H9 (cell line): ENCODE results near the gene DLG2. TPM values are rescaled to one million over a fixed set of nuclear protein-coding genes. Genes with fewer than 3 reads are reported as not detected.

ENCODE experiments used
- DNase-seq: peaks from one replicate; pipeline ENCODE4 v3.0.0-alpha.2; 2017
- H2AFZ ChIP-seq: one replicate; pipeline ENCODE4 v1.6.1; 2013; ENCODE audit warnings: mild to moderate bottlenecking, low read length, control low read depth, moderate library complexity
- H2AK5ac ChIP-seq: 2 replicates; pipeline ENCODE4 v1.6.1; 2013; ENCODE audit warnings: low read length, control low read depth, mixed read lengths; ENCODE audit not compliant: insufficient read length
- H2BK120ac ChIP-seq: one replicate; pipeline ENCODE4 v1.6.1; 2013; ENCODE audit warnings: low read depth, mild to moderate bottlenecking, low read length, control low read depth, inconsistent platforms; ENCODE audit not compliant: poor library complexity, severe bottlenecking
- H2BK12ac ChIP-seq: 2 replicates; pipeline ENCODE4 v1.6.1; 2013; ENCODE audit warnings: low read length, control low read depth, mixed read lengths, low read depth; ENCODE audit not compliant: insufficient read length
- H2BK15ac ChIP-seq: 2 replicates; pipeline ENCODE4 v1.6.1; 2013; ENCODE audit warnings: low read depth, low read length, control low read depth
- H2BK20ac ChIP-seq: one replicate; pipeline ENCODE4 v1.6.1; 2013; ENCODE audit warnings: low read depth, mild to moderate bottlenecking, low read length, control low read depth, inconsistent platforms; ENCODE audit not compliant: poor library complexity, severe bottlenecking
- H2BK5ac ChIP-seq: 2 replicates; pipeline ENCODE4 v1.6.1; 2013; ENCODE audit warnings: low read length, control low read depth, mixed read lengths; ENCODE audit not compliant: insufficient read length
- H3K14ac ChIP-seq: 2 replicates; pipeline ENCODE4 v1.6.1; 2013; ENCODE audit warnings: low read length, control low read depth; ENCODE audit not compliant: insufficient read depth
- H3K18ac ChIP-seq: 2 replicates; pipeline ENCODE4 v1.6.1; 2013; ENCODE audit warnings: low read depth, mild to moderate bottlenecking, mixed read lengths, low read length, control low read depth; ENCODE audit not compliant: insufficient read length
- H3K23ac ChIP-seq: 2 replicates; pipeline ENCODE4 v1.6.1; 2013; ENCODE audit warnings: low read length, control low read depth, mixed read lengths, low read depth; ENCODE audit not compliant: insufficient read length
- H3K23me2 ChIP-seq: 2 replicates; pipeline ENCODE4 v1.6.1; 2013; ENCODE audit warnings: low read depth, mild to moderate bottlenecking, mixed read lengths, low read length, control low read depth; ENCODE audit not compliant: insufficient read length, poor library complexity, severe bottlenecking
- H3K27ac ChIP-seq: 2 replicates; pipeline ENCODE4 v1.5.1; 2013; ENCODE audit warnings: low read length, control low read depth, mixed read lengths, low read depth; ENCODE audit not compliant: insufficient read length
- H3K27me3 ChIP-seq: 2 replicates; pipeline ENCODE4 v1.6.1; 2013; ENCODE audit warnings: low read length, control low read depth, inconsistent platforms; ENCODE audit not compliant: insufficient read depth
- H3K4ac ChIP-seq: 2 replicates; pipeline ENCODE4 v1.6.1; 2013; ENCODE audit warnings: low read depth, mild to moderate bottlenecking, control low read depth, inconsistent platforms, low read length, moderate library complexity
- H3K4me1 ChIP-seq: 2 replicates; pipeline ENCODE4 v1.6.1; 2013; ENCODE audit warnings: low read length, control low read depth, inconsistent platforms; ENCODE audit not compliant: insufficient read depth
- H3K4me2 ChIP-seq: 2 replicates; pipeline ENCODE4 v1.6.1; 2013; ENCODE audit warnings: low read length, control low read depth, mixed read lengths; ENCODE audit not compliant: insufficient read length, insufficient read depth
- H3K56ac ChIP-seq: 2 replicates; pipeline ENCODE4 v1.6.1; 2013; ENCODE audit warnings: low read depth, mild to moderate bottlenecking, mixed read lengths, low read length, control low read depth; ENCODE audit not compliant: insufficient read length
- H3K79me1 ChIP-seq: 2 replicates; pipeline ENCODE4 v1.6.1; 2013; ENCODE audit warnings: low read depth, mild to moderate bottlenecking, moderate library complexity, low read length, control low read depth, inconsistent platforms; ENCODE audit not compliant: insufficient read depth, poor library complexity, severe bottlenecking
- H3K79me2 ChIP-seq: 2 replicates; pipeline ENCODE4 v1.6.1; 2013; ENCODE audit warnings: low read length, control low read depth, inconsistent platforms; ENCODE audit not compliant: insufficient read depth
- H3K9ac ChIP-seq: 2 replicates; pipeline ENCODE4 v1.6.1; 2013; ENCODE audit warnings: low read length, control low read depth, mixed read lengths; ENCODE audit not compliant: insufficient read length; ENCODE audit errors: extremely low read depth
- H3K9me3 ChIP-seq: one replicate; pipeline ENCODE4 v1.6.1; 2013; ENCODE audit warnings: low read depth, low read length, inconsistent platforms; ENCODE audit not compliant: control insufficient read depth
- H3T11ph ChIP-seq: one replicate; pipeline ENCODE4 v1.6.1; 2013; ENCODE audit warnings: mild to moderate bottlenecking, low read length, control low read depth, inconsistent platforms
- H4K20me1 ChIP-seq: one replicate; pipeline ENCODE4 v1.6.1; 2013; ENCODE audit not compliant: control insufficient read depth, insufficient read length, insufficient read depth
- H4K5ac ChIP-seq: 2 replicates; pipeline ENCODE4 v1.6.1; 2013; ENCODE audit warnings: low read depth, mild to moderate bottlenecking, mixed read lengths, low read length, control low read depth; ENCODE audit not compliant: insufficient read length
- H4K8ac ChIP-seq: replicated peaks from 2 replicates; pipeline ENCODE4 v1.6.1; 2013; ENCODE audit warnings: low read length, control low read depth, mixed read lengths, low read depth; ENCODE audit not compliant: insufficient read length
- H4K91ac ChIP-seq: 2 replicates; pipeline ENCODE4 v1.6.1; 2013; ENCODE audit warnings: low read depth, mild to moderate bottlenecking, moderate library complexity, mixed read lengths, low read length, control low read depth; ENCODE audit not compliant: insufficient read length
- H3K27ac Mint-ChIP-seq, 3 experiments: 2 replicates in 2 of 3; 3 replicates in 1 of 3; pipeline ENCODE4 v1.8.0; 2020 to 2021; ENCODE audit warnings: mixed read lengths in 3 of 3, mild to moderate bottlenecking in 1 of 3, moderate library complexity in 1 of 3
- H3K27me3 Mint-ChIP-seq: 2 replicates; pipeline ENCODE4 v1.8.0; 2021; ENCODE audit warnings: low read depth, mild to moderate bottlenecking, moderate library complexity, mixed read lengths
- H3K36me3 Mint-ChIP-seq, 3 experiments: 2 replicates in 2 of 3; 3 replicates in 1 of 3; pipeline ENCODE4 v1.8.0; 2020 to 2021; ENCODE audit warnings: low read depth in 3 of 3, mixed read lengths in 3 of 3; ENCODE audit not compliant: insufficient read depth in 1 of 3
- H3K4me1 Mint-ChIP-seq, 2 experiments: 2 replicates each; pipeline ENCODE4 v1.8.0; 2020; ENCODE audit warnings: mixed read lengths in 2 of 2
- H3K4me3 Mint-ChIP-seq, 2 experiments: 2 replicates in 1 of 2; 3 replicates in 1 of 2; pipeline ENCODE4 v1.8.0; 2020 to 2021; ENCODE audit warnings: mild to moderate bottlenecking in 2 of 2, mixed read lengths in 2 of 2, moderate library complexity in 1 of 2
- H3K9me3 Mint-ChIP-seq, 2 experiments: 2 replicates in 1 of 2; 3 replicates in 1 of 2; pipeline ENCODE4 v1.8.0; 2020; ENCODE audit warnings: mild to moderate bottlenecking in 2 of 2, mixed read lengths in 2 of 2, moderate library complexity in 1 of 2
- CTCF ChIP-seq: fragments of 200-600 bp; sonication (generic); conservative IDR thresholded peaks from 3 replicates; pipeline ENCODE4 v1.8.0; 2021; ENCODE audit warnings: antibody characterized with exemption, mild to moderate bottlenecking
- WGBS: extraction: QIAGEN DNeasy Blood & Tissue Kit; methylation state at CpG from one replicate; pipeline ENCODE4 v1.1.7; 2013; ENCODE audit warnings: missing lambda C conversion rate, low lambda C conversion rate, mixed read lengths; ENCODE audit not compliant: insufficient read length; ENCODE audit errors: extremely low coverage; 5-methylcytosine and 5-hydroxymethylcytosine counted together
- total RNA-seq: library from RNA; stranded (reverse); gene quantifications from 2 replicates; pipeline ENCODE4 v1.2.1, GENCODE V29; 2021

Gene DLG2
- total RNA-seq, 1 experiment from 2014 or later, result 8.0 TPM

DNA sequence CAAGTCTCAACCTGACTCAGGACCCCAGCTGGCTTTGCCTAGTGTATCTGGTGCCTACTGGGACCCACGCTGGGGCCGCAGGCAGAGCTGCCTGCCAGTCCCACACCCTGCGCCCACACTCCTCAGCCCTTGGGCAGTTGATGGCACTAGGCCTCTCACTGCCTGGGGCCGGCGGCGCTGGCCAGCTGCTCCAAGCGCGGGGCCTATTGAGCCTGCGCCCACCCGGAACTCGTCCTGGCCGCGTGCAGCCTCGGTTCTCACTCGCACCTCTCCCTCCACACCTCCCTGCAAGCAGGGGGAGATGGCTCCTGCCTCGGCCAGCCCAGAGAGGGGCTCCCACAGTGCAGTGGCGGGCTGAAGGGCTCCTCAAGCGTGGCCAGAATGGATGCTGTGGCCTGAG, 1432.4 kb downstream of the DLG2 start:
- Histone ChIP-seq H4K20me1 (no peaks in the 10 kb centered on the region), H3K18ac (no peak overlapping the region), H3K14ac (no peak overlapping the region)

More for the DNA sequence above, 1432.4 kb downstream of the DLG2 start:
- Histone ChIP-seq H2BK15ac (no peak overlapping the region), H2BK12ac (no peak overlapping the region), H3K9ac (no peak overlapping the region), H4K91ac (no peak overlapping the region), H3K23me2 (no peaks in the 10 kb centered on the region), H3K4me2 (no peak overlapping the region), H4K8ac (no peak overlapping the region), H2BK120ac (no peak overlapping the region), H3K23ac (no peak overlapping the region), H4K5ac (no peak overlapping the region), H3K9me3 (peaks cover 6% of the 10 kb centered on the region), H2BK5ac (no peak overlapping the region), H2AFZ (no peak overlapping the region), H3K79me2 (no peaks in the 10 kb centered on the region), H2AK5ac (no peak overlapping the region), H3K4me1 (no peaks in the 10 kb centered on the region), H3K4ac (no peak overlapping the region), H3K56ac (no peak overlapping the region), H3K79me1 (no peaks in the 10 kb centered on the region), H3K27me3 (no peaks in the 10 kb centered on the region), H2BK20ac (no peak overlapping the region), H3T11ph (no peak overlapping the region), H3K27ac (no peak overlapping the region)
- Mint-ChIP-seq H3K9me3 (peaks cover 7 to 11% of the 10 kb centered on the region in 2 experiments), H3K4me1 (no peaks in the 10 kb centered on the region), H3K27me3 (no peaks in the 10 kb centered on the region), H3K4me3 (no peak overlapping the region), H3K27ac (no peak overlapping the region), H3K36me3 (peaks cover 4 to 6% (median 4%) of the 10 kb centered on the region in 3 experiments; a peak in 3 of 7 replicates)
- DNase-seq, result no peak
- no peak for TF ChIP-seq CTCF
- WGBS, result no CpG with 5 or more reads among the region's 18 CpGs
